GM18870 (cell line): ENCODE data around the gene ARHGAP19.

Source experiments
- ATAC-seq: cut with Tn5 transposase; IDR thresholded peaks from one replicate; pipeline ENCODE4 v1.9.1; 2021; ENCODE audit warnings: moderate library complexity; ENCODE audit not compliant: unreplicated experiment

ARHGAP19 gene, protein sequence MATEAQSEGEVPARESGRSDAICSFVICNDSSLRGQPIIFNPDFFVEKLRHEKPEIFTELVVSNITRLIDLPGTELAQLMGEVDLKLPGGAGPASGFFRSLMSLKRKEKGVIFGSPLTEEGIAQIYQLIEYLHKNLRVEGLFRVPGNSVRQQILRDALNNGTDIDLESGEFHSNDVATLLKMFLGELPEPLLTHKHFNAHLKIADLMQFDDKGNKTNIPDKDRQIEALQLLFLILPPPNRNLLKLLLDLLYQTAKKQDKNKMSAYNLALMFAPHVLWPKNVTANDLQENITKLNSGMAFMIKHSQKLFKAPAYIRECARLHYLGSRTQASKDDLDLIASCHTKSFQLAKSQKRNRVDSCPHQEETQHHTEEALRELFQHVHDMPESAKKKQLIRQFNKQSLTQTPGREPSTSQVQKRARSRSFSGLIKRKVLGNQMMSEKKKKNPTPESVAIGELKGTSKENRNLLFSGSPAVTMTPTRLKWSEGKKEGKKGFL

DNA sequence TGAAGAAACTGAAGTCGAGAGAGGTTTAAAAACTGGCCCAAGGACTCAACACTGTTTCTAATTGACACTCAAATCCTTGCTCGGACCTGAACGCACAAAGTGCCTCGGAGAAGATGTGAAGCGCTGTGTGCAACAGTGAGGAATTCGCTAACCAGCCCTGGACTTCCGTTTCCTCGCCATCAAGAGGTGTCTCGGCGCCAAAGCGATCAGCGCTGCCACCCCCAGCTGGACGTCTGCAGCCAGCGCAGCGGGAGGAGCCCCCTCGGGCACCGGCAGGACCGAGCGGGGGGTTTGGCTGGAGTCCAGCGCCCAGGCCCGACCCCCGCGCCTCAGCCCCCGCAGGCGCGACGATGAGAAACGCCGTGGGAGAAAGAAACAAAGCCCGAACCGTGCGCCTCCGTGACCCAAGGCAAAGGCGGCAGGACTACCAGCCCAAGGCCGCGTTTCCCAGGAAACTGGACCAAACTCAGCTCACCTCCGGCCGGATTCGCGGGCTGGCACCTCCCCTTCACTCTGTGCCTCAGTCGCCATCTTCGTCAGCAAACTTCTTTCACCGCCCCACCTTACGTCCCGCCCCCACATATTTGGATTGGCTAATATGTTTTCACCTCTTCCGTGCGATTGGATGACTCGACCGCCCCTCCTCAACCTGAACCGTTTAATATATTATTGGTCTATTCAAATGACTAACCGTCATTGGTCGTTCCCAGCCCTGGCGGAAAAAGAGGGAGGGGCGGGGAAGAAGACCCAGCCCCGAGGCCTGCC is at the start of gene ARHGAP19:
ARHGAP19 (minus strand) TSS at position 541 of the 765 bp plus-strand sequence; CDS start at position 531, 10 bp downstream.
- peak; percentile 97 for ATAC-seq

DNA sequence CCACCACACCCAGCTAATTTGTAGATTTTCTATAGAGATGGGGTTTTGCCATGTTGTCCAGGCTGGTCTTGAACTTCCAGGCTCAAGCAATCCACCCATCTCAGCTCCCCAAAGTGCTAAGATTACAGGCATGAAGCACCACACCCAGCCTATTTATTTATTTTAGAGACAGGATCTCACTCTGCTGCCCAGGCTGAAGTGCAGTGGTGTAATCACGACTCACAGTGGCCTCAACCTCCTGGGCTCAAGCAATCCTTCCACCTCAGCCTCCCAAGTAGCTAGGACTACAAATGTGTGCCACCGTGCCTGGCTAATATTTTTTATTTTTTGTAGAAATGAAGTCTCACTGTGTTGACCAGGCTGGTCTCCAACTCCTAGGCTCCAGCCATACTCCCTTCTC is 49.0 kb upstream of the ARHGAP19 start:
- ATAC-seq, result no peak

DNA sequence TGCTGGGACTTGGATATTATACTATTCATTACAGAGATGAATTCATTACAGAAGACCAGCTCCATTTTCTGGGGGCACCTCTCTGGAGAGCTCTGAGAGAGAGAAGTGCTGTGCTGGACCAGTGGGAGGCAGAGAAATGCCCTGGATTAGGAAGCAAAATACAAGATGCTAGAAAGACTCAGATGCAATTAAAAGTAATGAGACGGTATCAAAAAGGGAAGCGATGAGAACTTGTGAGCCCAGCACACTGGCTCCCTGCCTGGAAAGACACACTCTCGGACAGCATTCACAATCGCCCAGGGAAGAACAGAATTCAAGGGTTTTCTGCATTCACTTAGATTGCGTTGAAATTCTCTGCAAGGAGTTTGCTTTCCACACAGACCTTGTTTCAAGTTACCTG is 45.6 kb upstream of the ARHGAP19 start:
- ATAC-seq, result no peak

DNA sequence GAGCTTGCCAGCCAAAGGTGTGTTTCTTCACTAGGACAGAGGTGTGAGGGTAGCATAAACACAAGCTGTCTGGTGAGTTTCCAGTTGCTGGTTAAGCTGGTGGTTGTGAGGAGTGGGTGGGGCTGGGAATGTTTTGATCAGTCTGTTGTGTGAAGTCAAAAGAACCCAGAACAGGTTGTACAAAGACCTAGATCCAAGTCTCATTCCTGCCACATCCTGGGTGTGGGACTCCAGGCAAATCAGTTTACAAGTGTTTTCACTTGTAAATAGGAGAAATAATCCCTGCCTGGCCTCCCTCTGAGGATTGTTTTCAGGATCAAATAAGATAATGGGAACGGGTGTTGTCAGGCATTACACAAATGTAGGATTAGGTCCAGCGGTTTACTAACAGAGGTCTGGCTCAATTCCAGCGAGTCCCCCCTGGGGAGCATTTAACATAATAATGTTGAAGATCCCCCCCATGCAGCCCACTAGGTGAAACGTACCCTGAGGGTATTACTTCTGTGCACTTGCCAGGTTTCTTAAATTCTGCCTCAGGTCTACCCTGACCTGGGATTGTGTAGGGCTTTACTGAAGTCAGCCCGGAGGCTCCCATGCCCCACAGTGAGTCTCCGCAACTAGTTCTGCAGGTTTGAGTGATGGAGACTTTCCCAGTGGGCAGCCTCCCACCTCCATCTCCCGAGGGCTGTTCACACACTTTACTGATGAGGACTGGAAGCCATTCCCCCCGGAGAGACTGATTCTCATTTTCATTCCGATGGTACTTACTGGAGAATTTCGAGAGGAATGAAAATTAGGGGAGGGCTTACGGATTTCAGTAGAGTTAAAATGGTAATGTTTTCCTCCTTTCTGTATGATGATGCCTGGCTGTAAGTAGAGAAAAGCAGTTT is 44.8 kb upstream of the ARHGAP19 start:
- no peak for ATAC-seq

DNA sequence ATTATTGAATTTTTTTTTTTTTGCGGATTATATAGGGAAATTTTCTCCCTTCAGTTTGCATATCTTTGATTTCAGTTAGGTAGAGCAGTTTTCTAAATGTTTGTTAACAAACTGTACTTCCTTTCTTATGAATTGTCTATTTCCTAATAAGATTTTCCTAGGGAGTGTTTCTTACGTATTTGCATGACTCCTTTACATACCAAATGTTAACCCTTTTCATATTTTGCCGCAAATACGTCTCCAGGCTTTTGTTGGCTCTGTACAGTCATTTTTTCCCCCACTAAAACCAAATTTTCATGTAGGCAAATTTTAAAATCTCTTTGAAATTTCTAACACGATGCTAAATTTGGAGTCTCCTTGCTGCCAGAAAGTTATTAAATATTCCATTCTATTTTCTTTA is 44.0 kb upstream of the ARHGAP19 start:
- no peak for ATAC-seq

DNA sequence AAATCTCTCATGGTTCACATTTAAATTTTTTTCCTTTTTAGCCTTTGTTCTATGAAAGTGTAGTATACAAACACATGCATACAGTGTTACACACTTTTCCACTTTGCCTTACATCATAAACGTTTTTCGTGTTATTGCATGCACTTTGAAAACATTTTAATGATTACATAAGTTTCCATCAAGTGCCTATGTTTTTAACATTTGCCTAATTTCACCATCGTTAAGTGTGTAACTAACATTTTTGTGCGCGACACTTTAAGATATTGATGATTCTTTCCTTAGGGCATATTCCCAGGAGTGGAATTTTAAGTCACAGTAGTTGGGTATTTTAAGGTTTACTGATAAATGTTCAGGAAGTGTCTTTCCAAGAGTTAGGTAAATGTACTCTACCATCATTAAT is 43.6 kb upstream of the ARHGAP19 start:
- no peak for ATAC-seq

DNA sequence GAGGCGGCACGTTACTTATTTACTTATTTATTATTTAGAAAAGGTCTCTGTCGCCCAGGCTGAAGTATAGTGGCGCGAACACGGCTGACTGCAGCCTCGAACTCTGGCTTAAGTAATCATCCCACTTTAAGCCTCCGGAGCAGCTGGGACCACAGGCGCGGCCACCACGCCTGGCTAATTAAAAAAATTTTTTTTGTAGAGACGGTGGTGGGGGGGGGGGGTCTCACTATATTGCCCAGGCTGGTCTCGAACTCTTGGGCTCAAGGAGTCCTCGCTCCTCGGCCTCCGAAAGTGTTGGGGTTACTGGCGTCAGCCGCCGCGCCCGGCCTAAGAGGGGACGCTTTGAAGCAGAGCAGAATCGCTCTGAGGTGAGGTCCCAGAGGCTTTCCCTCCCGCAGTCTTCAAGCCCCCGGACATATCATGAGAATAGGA is 42.8 kb upstream of the ARHGAP19 start:
- ATAC-seq, result peak; percentile 7

DNA sequence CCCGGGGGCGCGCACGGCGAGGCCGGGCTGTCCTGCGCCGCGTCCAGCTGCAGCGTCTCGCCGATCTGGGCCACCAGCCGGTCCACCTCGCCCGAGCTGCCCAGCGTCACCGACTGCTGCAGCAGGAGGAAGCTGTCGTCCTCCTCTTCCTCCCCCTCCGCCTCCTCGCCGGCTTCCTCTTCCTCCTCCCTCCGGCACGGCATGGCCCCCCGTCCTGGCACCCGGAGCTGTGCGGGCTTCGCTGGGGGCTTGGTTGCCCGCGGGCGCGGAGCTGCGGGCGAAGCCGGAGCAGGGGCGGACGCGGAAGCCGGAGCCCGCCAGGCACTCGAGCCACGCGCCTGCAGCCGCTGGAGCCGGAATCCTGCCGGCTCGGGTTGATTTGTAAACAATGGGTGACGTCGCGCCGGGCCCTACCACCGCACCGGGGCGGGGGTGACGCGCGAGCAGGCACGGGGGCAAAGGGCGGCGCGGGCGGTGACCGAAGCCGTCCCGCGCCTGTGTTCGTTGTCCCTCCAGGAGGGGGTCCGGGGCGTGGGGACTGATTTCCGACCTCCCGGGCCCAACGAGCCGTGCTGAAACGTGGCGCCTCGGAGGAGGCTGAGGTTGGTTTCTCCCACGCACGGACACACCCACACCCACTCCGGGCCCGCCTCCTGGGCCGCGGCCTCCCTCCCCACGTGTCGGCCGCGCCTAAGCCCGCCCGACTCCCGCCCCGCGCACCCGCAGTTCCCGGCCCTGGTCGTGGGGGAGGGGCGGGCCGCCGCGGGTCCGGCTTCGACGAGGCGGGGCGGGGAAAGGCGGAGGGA is 42.1 kb upstream of the ARHGAP19 start, which contains the start of gene FRAT2:
FRAT2 (minus strand) TSS at position 360 of the 806 bp plus-strand sequence; CDS start at position 203, 157 bp downstream.
- ATAC-seq, result peak; percentile 79

DNA sequence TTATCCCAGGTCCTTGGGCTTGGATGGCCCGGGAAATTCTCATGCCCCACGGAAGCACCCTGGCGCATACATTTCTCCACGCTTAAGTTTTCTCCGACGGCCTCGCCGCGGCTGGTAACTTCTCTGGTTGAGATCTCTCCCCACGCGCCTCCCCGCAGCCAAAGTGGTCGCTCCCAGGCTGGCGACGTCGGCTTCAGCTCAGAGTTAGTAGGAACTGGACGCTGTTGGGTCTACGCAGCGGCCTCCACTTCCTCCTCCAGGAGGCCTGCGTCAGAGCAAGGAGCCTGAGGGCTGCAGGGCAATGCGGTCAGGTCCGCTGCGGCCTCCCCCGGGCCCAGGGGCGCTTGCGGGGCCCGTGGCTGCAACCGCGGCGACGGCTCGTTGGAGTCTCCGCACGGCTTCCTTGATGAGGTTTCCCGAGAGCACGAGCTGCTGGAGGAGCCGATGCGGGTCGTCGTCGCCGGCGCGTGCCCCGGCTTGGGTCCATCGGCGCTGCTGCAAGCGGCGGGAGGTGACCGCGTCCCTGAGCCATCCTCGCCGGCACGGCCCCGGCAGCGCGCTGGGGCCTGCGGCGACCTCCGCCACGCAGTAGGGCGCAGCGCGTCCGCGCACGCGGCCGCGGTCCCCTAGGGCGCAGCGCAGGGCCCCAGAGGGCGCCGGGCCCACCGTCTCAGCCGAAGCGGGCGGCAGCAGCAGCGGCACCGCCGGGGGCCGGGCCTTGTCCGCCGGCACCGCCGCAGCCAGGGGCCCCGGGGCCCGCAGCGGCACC is 41.3 kb upstream of the ARHGAP19 start:
- ATAC-seq, result no peak

DNA sequence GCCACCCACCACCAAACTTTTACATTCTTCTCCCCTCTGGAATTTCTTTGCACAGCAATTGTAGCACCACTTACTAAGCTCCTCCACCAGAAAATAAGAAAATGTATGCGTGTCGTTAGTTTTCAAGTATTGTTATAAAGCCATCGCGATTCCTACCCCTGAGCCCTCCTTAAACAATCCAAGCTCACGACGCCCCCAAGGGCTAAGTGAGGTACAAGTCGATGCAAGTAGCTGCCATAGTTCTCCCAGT is 40.8 kb upstream of the ARHGAP19 start:
- ATAC-seq, result no peak

DNA sequence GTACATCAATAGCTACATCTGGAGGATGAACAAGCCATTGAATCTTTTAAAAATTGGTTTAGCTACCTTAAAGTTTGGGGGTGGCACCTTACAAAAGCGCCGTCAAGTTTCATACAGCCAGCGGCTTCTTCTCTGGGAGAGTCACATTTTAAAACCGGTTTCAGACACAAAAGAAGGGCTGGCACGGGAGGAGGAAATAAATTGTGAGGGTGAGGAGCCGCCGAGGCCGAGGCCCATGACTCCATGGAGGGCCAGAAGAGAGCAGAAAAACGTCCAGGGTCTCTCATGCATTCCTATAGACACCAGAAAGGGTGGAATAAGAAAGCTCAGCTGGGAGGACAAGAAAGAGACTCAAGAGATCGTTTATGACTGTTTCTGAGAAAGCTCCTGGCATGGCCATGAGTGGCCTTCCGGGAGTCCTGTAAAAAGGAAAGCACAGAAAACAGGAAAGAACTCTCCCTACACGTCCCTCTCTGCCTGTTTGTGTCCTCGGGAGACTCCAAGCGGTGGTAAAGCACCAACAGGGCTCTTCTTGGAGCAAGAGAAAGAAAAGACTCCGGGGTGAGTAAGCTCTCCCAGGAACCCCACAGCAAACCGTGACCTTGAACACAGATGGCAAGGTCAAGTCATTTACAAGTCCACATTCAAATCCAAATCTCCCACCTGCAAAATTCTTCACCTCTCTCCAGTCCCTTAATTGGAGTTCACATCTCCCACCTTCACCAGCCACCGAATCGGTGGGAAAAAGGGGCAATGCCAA is 40.3 kb upstream of the ARHGAP19 start:
- ATAC-seq, result no peak

DNA sequence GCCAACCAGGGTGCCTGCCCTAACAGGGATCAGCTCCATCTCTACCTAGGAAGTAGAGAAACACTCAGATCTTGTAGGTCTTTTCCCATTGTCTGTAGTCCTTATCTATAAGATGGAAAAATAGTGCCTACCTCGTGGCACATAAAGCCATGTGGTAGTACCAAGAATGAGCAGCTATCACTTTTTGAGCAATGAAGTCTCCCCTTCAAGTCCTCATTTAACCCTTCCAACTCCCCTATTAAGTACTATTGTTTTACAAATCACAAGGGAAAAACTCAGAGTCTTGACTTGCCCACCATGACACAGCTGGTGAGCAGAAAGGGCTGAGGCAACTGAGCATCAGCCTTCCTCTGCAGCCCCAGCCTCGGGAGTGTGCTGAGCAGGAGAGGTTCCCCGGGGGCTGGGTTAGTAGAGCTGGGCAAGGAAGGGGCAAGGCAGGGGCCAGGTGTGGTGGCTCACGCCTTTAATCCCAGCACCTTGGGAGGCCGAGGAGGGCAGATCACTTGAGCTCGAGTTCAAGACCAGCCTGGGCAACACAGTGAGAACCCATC is 38.8 kb upstream of the ARHGAP19 start:
- ATAC-seq, result no peak

DNA sequence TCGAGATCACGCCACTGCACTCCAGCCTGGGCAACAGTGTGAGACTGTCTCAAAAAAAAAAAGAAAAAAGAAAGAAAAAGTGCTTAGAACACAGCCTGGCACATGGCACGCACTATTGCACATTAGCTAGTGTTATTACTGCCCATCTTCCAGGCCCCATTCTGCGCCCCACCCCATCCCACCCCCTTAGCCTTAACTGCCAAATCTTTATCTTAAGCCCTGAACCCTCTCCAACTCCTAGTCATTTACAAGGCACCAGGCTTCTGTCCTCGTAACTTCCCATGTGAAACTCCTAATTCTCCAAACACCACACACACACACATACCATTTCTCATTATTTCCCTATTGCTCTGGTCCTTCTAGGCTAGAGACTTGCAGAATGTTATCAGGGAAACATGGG is 37.3 kb upstream of the ARHGAP19 start:
- ATAC-seq, result no peak

DNA sequence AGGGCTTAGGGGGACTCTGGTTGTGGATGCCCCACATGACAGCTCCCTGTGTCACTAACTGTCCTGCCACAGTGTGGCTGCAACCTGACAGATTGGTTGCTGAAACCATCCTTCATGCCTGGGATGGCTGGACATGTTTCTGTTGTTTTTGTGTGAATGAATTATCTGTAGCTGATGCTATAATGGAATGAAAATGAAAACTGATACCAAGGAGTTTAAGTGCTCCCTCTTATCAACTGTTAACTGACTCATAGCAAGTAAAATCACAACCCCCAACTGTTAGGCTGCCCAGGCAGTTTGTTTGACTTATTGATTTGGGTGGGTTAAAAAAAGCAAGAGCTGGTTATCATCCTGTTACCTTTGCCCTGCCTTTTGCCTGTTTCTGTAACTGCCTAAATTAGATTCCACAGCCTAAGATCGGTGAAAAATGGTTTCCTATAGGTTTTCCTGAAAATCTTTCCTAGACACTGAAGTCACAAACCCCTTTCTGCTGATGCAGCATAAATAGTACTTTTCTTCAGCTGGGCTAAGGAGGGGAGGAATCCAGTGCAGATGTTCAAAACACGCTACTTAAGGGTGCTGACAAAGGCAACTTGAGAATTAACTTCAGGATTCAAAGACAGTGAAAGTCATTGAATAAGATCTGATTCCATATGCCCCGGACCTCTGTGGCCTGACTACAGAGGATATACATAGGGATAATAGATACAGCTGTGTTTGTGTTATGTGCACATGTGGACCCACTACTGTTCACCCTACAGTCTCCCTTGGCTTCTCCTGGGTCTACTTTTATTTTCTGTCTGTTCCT is 36.4 kb upstream of the ARHGAP19 start:
- no peak for ATAC-seq

DNA sequence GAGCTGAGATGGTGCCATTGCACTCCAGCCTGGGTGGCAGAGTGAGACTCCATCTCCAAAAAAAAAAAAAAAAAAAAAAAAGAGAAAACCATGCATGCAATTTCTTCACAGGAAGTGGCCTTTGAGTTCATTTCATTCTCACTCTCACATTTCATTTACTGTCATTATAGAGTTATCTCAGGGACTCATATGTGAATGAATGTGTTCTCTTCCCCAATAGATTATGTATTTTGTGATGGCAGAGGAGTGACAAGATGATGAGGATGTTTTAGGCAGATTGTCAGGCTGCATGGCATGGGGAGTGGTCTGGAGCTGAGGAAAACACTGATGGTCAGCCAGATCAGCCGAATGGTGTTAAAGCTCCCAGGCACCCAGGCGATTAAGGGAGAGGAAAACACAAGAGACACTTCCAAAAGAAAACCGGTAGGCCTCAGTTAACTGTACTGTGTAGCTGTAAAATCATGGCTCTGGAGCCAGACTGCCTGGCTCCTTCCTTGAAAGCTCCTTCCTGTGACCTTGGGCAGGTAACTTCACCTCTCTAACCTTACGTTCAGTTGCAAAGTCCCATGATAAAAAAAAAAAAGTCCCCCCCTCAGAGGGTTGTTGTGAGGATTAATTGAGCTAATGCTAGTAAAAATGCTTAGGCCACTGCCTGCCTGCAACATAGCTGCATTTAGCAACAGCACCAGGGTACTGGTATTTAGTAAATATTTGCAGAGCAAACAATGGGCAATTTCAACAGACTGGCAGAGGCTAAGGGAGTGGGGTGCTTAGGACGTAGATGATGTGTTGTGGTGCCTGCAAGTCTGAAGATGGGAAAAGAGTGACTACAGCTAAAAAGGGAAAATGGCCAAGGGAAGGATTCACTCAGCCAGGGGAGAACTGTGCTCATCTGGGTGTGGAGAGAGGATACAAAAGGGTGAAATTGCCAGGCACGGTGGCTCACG is 35.2 kb upstream of the ARHGAP19 start:
- ATAC-seq, result no peak

DNA sequence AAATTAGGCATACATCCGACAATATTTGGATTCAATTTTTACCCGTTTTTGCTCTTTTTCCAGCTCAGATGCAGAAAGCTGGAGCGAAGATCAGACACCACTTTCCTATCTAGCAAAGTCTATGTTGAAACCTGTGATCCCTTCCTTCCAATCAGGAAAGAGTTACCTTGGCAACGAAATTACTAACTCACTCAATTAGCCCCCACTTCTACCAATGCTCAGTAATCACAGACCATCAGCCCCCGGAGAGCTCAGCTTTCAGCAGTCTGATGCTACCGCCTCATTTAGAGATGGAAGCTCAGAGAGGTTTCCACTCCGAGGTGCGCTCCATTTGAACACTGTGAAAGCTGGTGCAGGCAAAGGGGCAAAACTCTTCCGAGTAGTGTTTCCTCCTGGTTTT is 33.3 kb upstream of the ARHGAP19 start:
- no peak for ATAC-seq

DNA sequence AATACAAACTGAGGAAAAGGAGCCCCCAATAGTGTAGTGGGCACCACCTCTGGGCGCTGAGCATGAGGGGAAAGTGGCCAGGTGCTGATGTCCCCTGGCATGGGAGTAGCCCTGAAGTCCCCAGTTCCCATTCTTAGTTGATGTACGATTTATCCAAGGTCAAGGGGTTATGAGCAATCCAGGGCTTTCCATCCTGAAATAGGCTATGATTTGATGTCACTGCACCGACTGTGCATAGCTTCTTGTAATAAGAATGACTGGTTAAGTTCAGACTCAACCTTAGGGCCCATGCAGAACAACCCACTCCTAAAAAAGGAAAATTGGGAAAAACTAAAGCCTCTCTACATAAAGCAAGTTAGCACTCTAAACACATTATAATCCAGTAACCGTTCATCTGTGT is 31.1 kb upstream of the ARHGAP19 start:
- no peak for ATAC-seq
